ENCODE data around the gene SGSH.

SGSH gene

DNA sequence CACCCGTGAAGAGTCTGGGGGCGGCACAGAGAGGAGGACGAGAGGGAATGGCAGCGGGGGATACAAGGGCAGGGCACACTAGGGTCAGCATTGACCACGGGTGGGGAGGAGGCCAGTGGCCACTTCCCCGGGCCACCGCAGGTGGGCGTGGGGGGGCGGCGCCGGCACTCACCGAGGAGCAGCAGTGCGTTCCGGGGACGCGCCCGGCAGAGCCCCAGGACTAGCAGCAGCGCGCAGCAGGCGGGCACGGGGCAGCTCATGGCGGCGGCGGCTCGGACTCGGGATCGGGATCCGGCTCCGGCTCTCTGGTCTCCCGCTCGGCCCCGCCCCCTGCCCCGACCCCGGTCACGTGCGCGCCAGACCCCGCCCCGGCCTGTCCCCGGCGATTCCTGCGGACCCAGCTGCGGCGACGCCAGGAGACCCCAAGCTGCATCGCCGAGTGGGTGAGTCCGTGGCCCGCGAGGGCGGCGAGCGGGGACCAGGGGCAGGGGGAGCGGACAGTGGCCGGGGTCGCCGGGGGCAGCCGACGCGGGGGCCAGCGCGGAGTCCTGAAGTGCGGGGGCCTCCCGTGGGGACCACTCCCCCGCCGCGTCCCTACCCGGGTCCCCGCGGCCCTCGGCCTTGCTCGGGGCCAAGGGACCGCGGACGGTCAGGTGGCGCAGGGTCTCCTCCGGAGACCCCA lies at the start of gene SGSH, which contains the start of gene SLC26A11:
Gene SGSH, minus strand, starts transcription at position 280 of the 682 bp plus-strand sequence. Its CDS starts 20 bp downstream, at position 260.
Gene SLC26A11, plus strand, starts transcription at position 374 of the 682 bp plus-strand sequence. CDS start 1,134 bp downstream, outside the sequence.
- DNase-seq (ENCODE audit: extremely low read depth, low read depth) = no peak
- TF ChIP-seq CTCF (IDR thresholded peaks at IDR 0.05; ENCODE audit: low read depth, low read length, missing control alignments) = no peak
- H3K4me3 ChIP-seq (replicated peaks; ENCODE audit: low read depth, low read length) = peak within 1 kb of the TSS; percentile 88

GRCh38 chr17:80269405-80269807 lies 49.3 kb upstream of the SGSH start:
- no peak for DNase-seq (ENCODE audit: extremely low read depth, low read depth)
- TF ChIP-seq CTCF (IDR thresholded peaks at IDR 0.05; ENCODE audit: low read depth, low read length, missing control alignments) = no peak
- no peak overlapping the region for H3K4me3 ChIP-seq (replicated peaks; ENCODE audit: low read depth, low read length)

- no peak for DNase-seq (ENCODE audit: extremely low read depth, low read depth)
- TF ChIP-seq CTCF (IDR thresholded peaks at IDR 0.05; ENCODE audit: low read depth, low read length, missing control alignments) = no peak
- H3K4me3 ChIP-seq (replicated peaks; ENCODE audit: low read depth, low read length) = no peak overlapping the region
Measured at GRCh38 chr17:80268427-80268826, 48.3 kb upstream of the SGSH start.

DNA sequence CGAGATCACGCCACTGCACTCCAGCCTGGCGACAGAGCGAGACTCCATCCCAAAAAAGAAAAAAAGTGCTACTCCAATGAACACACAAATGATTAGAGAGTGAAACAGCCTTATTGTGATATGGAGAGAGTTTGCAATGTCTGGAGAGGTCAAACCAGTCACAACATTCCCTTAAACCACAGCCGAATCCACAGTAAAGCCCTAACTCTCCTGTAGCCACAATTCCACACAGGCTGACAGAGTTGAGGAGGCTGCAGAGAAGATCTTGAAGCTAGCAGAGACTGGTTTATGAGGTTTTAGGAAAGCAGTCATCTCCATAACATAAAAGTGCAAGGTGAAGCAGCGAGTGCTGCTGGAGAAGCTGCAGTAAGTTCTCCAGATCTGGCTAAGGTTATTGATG lies 47.3 kb upstream of the SGSH start:
- DNase-seq (ENCODE audit: extremely low read depth, low read depth) = no peak
- TF ChIP-seq CTCF (IDR thresholded peaks at IDR 0.05; ENCODE audit: low read depth, low read length, missing control alignments) = no peak
- no peak overlapping the region for H3K4me3 ChIP-seq (replicated peaks; ENCODE audit: low read depth, low read length)

DNA sequence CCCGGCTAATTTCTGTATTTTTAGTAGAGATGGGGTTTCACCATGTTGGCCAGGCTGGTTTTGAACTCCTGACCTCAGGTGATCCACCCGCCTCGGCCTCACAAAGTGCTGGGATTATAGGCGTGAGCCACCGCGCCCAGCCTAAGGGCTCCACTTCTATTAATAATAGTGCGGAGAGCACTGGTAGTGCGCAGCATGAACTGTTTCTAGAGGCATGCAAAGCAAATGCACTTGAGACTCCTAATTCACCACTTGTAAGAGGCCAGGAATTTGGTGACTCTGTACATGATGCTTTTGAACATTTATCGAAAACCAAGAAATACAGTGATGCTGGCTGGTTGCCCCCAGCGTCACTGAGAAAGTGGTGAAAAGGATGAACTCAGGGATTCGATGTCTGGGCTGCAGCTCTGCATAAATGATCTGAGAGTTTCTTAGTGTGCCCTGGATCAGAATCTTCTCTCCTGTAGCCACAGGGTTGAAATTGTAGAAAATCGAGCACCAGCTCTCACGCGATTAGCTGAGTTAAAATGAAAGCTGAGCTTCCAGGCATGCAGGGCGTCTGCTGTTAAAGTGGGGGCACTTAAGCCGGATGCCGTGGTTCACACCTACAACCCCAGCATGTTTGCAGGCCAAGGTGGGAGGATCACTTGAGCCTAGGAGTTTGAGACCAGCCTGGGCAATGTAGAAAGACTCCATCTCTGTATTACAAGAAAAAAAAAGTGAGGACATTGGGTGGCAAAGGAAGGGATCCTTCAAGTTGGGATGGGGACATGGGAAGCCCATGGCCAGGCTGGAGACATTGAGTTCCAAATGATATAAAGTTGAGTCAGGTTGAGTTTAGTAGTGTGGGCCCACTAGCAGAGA lies 45.3 kb upstream of the SGSH start:
- no peak overlapping the region for H3K4me3 ChIP-seq (replicated peaks; ENCODE audit: low read depth, low read length)
- no peak for TF ChIP-seq CTCF (IDR thresholded peaks at IDR 0.05; ENCODE audit: low read depth, low read length, missing control alignments)
- DNase-seq (ENCODE audit: extremely low read depth, low read depth) = no peak

- no peak for TF ChIP-seq CTCF (IDR thresholded peaks at IDR 0.05; ENCODE audit: low read depth, low read length, missing control alignments)
- DNase-seq (ENCODE audit: extremely low read depth, low read depth) = no peak
- peak overlapping the region; percentile 37 for H3K4me3 ChIP-seq (replicated peaks; ENCODE audit: low read depth, low read length)
Measured at GRCh38 chr17:80264205-80265075, 44.3 kb upstream of the SGSH start.

Data from HFF-Myc (cell line).